Lower leg skin (tissue), 3 donors: Measurements from ENCODE around the gene UBR4.

Experiments used
- POLR2A ChIP-seq, 2 donors: fragments of 450-650 bp; IDR thresholded peaks; one replicate each; pipeline ENCODE4 v1.6.1; 2016 to 2017; ENCODE audit warnings: antibody characterized with exemption in 2 of 2, mild to moderate bottlenecking in 1 of 2, moderate library complexity in 1 of 2
- TF ChIP-seq, protein P1 (sequence below), 3 donors: fragments of 450-650 bp; IDR thresholded peaks; one replicate each; pipeline ENCODE4 v1.5.1; 2016; ENCODE audit warnings: antibody characterized with exemption in 3 of 3, mild to moderate bottlenecking in 3 of 3, moderate library complexity in 2 of 3

DNA sequence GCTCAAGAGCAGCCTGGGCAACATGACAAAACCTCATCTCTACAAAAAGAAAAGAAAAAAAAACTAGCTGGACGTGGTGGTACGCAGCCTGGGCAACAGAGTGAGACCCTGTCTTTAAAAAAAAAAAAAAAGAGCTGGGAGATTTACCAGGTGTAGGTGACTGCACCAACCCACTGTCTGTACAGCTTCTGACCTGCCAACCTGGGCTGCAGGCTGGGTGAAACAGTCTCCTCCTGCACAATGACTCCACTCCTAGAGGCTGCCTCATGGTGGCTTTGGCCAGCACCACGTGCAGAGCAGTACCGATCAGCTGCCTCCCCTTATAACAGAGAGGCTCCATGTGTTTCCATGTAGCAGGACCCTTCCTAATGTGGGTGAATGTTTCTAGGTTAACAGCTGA, 45.2 kb upstream of the UBR4 start:
- TF ChIP-seq, protein P1, sequence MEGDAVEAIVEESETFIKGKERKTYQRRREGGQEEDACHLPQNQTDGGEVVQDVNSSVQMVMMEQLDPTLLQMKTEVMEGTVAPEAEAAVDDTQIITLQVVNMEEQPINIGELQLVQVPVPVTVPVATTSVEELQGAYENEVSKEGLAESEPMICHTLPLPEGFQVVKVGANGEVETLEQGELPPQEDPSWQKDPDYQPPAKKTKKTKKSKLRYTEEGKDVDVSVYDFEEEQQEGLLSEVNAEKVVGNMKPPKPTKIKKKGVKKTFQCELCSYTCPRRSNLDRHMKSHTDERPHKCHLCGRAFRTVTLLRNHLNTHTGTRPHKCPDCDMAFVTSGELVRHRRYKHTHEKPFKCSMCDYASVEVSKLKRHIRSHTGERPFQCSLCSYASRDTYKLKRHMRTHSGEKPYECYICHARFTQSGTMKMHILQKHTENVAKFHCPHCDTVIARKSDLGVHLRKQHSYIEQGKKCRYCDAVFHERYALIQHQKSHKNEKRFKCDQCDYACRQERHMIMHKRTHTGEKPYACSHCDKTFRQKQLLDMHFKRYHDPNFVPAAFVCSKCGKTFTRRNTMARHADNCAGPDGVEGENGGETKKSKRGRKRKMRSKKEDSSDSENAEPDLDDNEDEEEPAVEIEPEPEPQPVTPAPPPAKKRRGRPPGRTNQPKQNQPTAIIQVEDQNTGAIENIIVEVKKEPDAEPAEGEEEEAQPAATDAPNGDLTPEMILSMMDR (IDR thresholded peaks at IDR 0.05): no peak
- TF ChIP-seq POLR2A (IDR thresholded peaks at IDR 0.05): no peak
